ENCODE data around the gene MCM3. TPM values are rescaled to one million over a fixed set of nuclear protein-coding genes. Genes with fewer than 3 reads are reported as not detected.

Gene MCM3
- total RNA-seq, 4 donors from 2014 or later = 9.1 to 12.9 (median 9.8) TPM

- H3K36me3 ChIP-seq = no peaks in the 10 kb centered on the region
- DNase-seq (no peak), ATAC-seq (no peak)
- H3K27me3 ChIP-seq = no peaks in the 10 kb centered on the region
- in situ Hi-C loops (cut with MboI; ENCODE audit: low sequenced_read_pairs in 4 of 4) (loop anchor here in 3 of 4 donors (25.0 kb wide), 2 partner anchors 288 to 363 kb away; partner anchors contain the start of genes TMEM14A (in 3 of the 3) and TRAM2 (in 1 of the 3)), intact Hi-C loops (cut with DNase I; ENCODE audit: low total_unique reads) (no loop called here)
- no peaks in the 10 kb centered on the region for H3K9me3 ChIP-seq
- no peak overlapping the region for H3K27ac ChIP-seq
- TF ChIP-seq POLR2A (IDR thresholded peaks at IDR 0.05) = no peak
- TF ChIP-seq, protein P1, sequence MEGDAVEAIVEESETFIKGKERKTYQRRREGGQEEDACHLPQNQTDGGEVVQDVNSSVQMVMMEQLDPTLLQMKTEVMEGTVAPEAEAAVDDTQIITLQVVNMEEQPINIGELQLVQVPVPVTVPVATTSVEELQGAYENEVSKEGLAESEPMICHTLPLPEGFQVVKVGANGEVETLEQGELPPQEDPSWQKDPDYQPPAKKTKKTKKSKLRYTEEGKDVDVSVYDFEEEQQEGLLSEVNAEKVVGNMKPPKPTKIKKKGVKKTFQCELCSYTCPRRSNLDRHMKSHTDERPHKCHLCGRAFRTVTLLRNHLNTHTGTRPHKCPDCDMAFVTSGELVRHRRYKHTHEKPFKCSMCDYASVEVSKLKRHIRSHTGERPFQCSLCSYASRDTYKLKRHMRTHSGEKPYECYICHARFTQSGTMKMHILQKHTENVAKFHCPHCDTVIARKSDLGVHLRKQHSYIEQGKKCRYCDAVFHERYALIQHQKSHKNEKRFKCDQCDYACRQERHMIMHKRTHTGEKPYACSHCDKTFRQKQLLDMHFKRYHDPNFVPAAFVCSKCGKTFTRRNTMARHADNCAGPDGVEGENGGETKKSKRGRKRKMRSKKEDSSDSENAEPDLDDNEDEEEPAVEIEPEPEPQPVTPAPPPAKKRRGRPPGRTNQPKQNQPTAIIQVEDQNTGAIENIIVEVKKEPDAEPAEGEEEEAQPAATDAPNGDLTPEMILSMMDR (IDR thresholded peaks at IDR 0.05 in 4 of 5, conservative IDR thresholded peaks at IDR 0.05 in 1 of 5) = no peak
- H3K4me3 ChIP-seq = no peak overlapping the region
- H3K4me1 ChIP-seq = no peaks in the 10 kb centered on the region
Observed at GRCh38 chr6:52299653-52300052, 15.1 kb upstream of the MCM3 start.

DNA sequence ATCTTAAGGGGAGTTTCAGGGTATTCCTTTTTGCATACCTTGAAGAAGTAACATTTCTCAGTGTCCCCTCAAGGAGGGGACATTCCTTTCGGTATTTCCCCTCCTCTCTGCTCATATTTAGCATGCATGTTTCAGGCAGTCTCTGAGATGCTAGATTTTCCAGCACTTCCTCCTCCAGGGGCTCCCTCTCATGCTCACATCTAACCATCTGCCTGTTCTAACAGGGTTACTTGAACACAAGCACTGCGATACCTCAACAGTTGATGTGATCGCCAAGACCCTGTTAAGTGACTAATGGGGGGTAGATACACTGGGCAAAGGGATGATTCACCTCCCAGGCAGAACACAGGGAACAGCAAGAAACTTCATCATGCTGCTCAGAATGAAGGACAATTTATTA is 12.9 kb upstream of the MCM3 start:
- Histone ChIP-seq H3K27ac (no peak overlapping the region), H3K4me1 (no peaks in the 10 kb centered on the region), H3K9me3 (no peaks in the 10 kb centered on the region), H3K27me3 (no peaks in the 10 kb centered on the region), H3K4me3 (no peak overlapping the region), H3K36me3 (no peaks in the 10 kb centered on the region)
- in situ Hi-C loops (cut with MboI; ENCODE audit: low sequenced_read_pairs in 4 of 4) (loop anchor here in 3 of 4 donors (25.0 kb wide), 2 partner anchors 290 to 365 kb away; partner anchors contain the start of genes TMEM14A (in 3 of the 3) and TRAM2 (in 1 of the 3)), intact Hi-C loops (cut with DNase I; ENCODE audit: low total_unique reads) (no loop called here)
- no peak for ATAC-seq
- DNase-seq = no peak
- TF ChIP-seq POLR2A (IDR thresholded peaks at IDR 0.05) = no peak
- TF ChIP-seq, protein P1 (IDR thresholded peaks at IDR 0.05 in 4 of 5, conservative IDR thresholded peaks at IDR 0.05 in 1 of 5) = no peak

DNA sequence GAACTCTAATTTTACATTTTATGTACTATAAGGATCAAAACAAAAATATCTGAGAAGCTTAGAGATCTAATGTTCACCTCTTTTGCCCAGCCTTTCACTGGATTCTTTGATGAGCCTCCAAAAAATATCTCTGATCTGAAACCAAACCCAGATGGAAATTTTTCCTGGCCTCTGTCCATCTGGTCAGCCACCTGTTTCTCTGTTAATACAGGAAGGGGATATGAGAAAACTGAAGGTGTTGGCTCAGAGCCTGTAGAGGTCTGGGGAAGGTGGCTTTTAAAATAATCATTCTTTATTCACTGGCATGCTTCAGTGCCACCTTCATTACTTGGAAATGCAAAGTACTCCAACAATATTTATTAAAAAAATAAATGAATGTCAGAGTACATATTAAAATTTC is 8.5 kb upstream of the MCM3 start:
- Histone ChIP-seq H3K4me3 (no peak overlapping the region), H3K27me3 (no peaks in the 10 kb centered on the region), H3K36me3 (no peaks in the 10 kb centered on the region), H3K4me1 (no peaks in the 10 kb centered on the region), H3K27ac (no peak overlapping the region), H3K9me3 (no peaks in the 10 kb centered on the region)
- ATAC-seq (no peak), DNase-seq (no peak)
- intact Hi-C loops (cut with DNase I; ENCODE audit: low total_unique reads) (no loop called here), in situ Hi-C loops (cut with MboI; ENCODE audit: low sequenced_read_pairs in 4 of 4) (loop anchor here in 3 of 4 donors (25.0 kb wide), 2 partner anchors 294 to 369 kb away; partner anchors contain the start of genes TMEM14A (in 3 of the 3) and TRAM2 (in 1 of the 3))
- TF ChIP-seq, protein P1 (IDR thresholded peaks at IDR 0.05 in 4 of 5, conservative IDR thresholded peaks at IDR 0.05 in 1 of 5) = no peak
- TF ChIP-seq POLR2A (IDR thresholded peaks at IDR 0.05) = no peak

DNA sequence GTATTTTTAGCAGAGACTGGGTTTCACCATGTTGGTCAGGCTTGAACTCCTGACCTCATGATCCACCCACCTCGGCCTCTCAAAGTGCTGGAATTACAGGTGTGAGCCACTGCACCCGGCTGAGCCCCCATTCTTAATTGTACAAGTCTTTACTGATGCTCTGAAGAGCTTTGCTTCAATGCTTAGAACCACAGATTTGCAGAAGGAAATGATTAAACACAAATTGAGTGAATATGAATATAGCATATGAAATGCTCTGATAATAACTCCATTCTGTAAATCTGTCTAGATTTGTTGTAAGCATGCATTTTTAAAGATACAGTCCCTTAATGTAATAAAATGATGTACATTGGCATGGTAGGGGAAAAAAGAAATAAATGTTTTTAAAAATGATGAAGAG is 4.3 kb upstream of the MCM3 start:
- DNase-seq (no peak), ATAC-seq (no peak)
- no peaks in the 10 kb centered on the region for H3K9me3 ChIP-seq
- H3K4me1 ChIP-seq = peaks cover 11% of the 10 kb centered on the region in 2 donors
- no peaks in the 10 kb centered on the region for H3K36me3 ChIP-seq
- H3K27ac ChIP-seq = no peak overlapping the region
- no peak overlapping the region for H3K4me3 ChIP-seq
- in situ Hi-C loops (cut with MboI; ENCODE audit: low sequenced_read_pairs in 4 of 4) = loop anchor here in 3 of 4 donors (10.0 to 25.0 kb wide), 3 partner anchors 126 to 373 kb away; partner anchors contain the start of genes TMEM14A (in 3 of the 3) and TRAM2 (in 1 of the 3)
- H3K27me3 ChIP-seq = no peaks in the 10 kb centered on the region
- intact Hi-C loops (cut with DNase I; ENCODE audit: low total_unique reads) = loop anchor here (5.0 to 10.0 kb wide), 4 partner anchors 73 to 706 kb away; partner anchors contain the start of genes EFHC1, GSTA4 and PAQR8
- TF ChIP-seq, protein P1 (IDR thresholded peaks at IDR 0.05 in 4 of 5, conservative IDR thresholded peaks at IDR 0.05 in 1 of 5) = no peak
- no peak for TF ChIP-seq POLR2A (IDR thresholded peaks at IDR 0.05)
